A549 (cell line): ENCODE data around the gene HEXIM1. TPM values are rescaled to one million over a fixed set of nuclear protein-coding genes. Genes with fewer than 3 reads are reported as not detected.

Experiments
- ATAC-seq, 2 experiments: fragments of 200-7000 bp in 1 of 2; fragments of >200 bp in 1 of 2; cut with Nextera tagmentation in 1 of 2; cut with Tn5 transposase in 1 of 2; 3 replicates each; pipeline versions ENCODE4 v1.8.0 to v1.9.1; 2018 to 2020; ENCODE audit warnings: mild to moderate bottlenecking in 1 of 2, moderate library complexity in 1 of 2
- CTCF ChIA-PET: fragments of 300-600 bp; sonication (Branson Sonifier 250); formaldehyde crosslinking; extraction: SDS; loops from one replicate; lab custom pipeline; 2021; ENCODE audit warnings: antibody characterized with exemption, inconsistent platforms; lab: Yijun Ruan, JAX
- POLR2A ChIA-PET: fragments of 350-600 bp; formaldehyde crosslinking; extraction: SDS; loops from one replicate; lab custom pipeline; 2021; ENCODE audit warnings: antibody characterized with exemption, inconsistent platforms; lab: Yijun Ruan, JAX
- DNase-seq, 2 experiments: peaks; one replicate each; pipeline versions ENCODE4 v3.0.0 to v3.0.0-alpha.2; 2011 to 2016; ENCODE audit warnings: low read depth in 1 of 2, low spot score in 1 of 2
- FAIRE-seq: peaks from 2 replicates; lab custom pipeline; 2011; peaks lifted over from hg19 to GRCh38; lab: Jason Lieb, UNC
- H3K27ac ChIP-seq, 2 experiments: fragments of >200 bp; sonication (Bioruptor Twin); formaldehyde crosslinking; 3 replicates each; pipeline ENCODE4 v1.5.1; 2016 to 2017
- H3K4me1 ChIP-seq: fragments of >200 bp; sonication (Bioruptor Twin); formaldehyde crosslinking; 3 replicates; pipeline ENCODE4 v1.6.1; 2016
- H3K4me2 ChIP-seq: fragments of >200 bp; sonication (Bioruptor Twin); formaldehyde crosslinking; 3 replicates; pipeline ENCODE4 v1.6.1; 2016
- H3K4me3 ChIP-seq: fragments of >200 bp; sonication (Bioruptor Twin); formaldehyde crosslinking; 3 replicates; pipeline ENCODE4 v1.5.1; 2016
- H3K9me3 ChIP-seq: fragments of >200 bp; sonication (Bioruptor Twin); formaldehyde crosslinking; 3 replicates; pipeline ENCODE4 v1.6.1; 2016
- BHLHE40 ChIP-seq: IDR thresholded peaks from 2 replicates; pipeline ENCODE4 v1.6.1; 2012; ENCODE audit warnings: low read depth, low read length, inconsistent platforms
- CBX2 ChIP-seq: fragments of 200-600 bp; sonication (generic); IDR thresholded peaks from 2 replicates; pipeline ENCODE4 v1.6.1; 2016; ENCODE audit warnings: low read depth, mild to moderate bottlenecking, borderline replicate concordance
- CTCF ChIP-seq: fragments of >200 bp; sonication (Bioruptor Twin); formaldehyde crosslinking; IDR thresholded peaks from 3 replicates; pipeline ENCODE4 v1.5.1; 2016
- ESRRA ChIP-seq: fragments of 150-350 bp; IDR thresholded peaks from 2 replicates; pipeline ENCODE4 v1.6.1; 2014; ENCODE audit warnings: mild to moderate bottlenecking, low read length, borderline replicate concordance
- HOXA7 ChIP-seq: fragments of 250-450 bp; sonication (Bioruptor Pico); IDR thresholded peaks from 2 replicates; pipeline ENCODE4 v1.5.0; 2020; ENCODE audit warnings: mild to moderate bottlenecking, moderate library complexity
- HOXB13 ChIP-seq: fragments of 250-450 bp; sonication (Bioruptor Pico); IDR thresholded peaks from 2 replicates; pipeline ENCODE4 v1.5.0; 2020; ENCODE audit warnings: low read depth, mild to moderate bottlenecking, moderate library complexity
- HOXB5 ChIP-seq: fragments of 250-450 bp; sonication (Bioruptor Pico); IDR thresholded peaks from 2 replicates; pipeline ENCODE4 v1.5.0; 2020; ENCODE audit warnings: mild to moderate bottlenecking, moderate library complexity
- JUN ChIP-seq, 2 experiments: fragments of >200 bp; sonication (Bioruptor Twin); formaldehyde crosslinking; IDR thresholded peaks; 2 replicates in 1 of 2; 3 replicates in 1 of 2; pipeline ENCODE4 v1.6.1; 2016 to 2017
- KDM1A ChIP-seq: fragments of 200-600 bp; sonication (generic); IDR thresholded peaks from 2 replicates; pipeline ENCODE4 v1.6.1; 2016; ENCODE audit warnings: low read depth, mild to moderate bottlenecking
- MAFK ChIP-seq: fragments of 450-650 bp; IDR thresholded peaks from 2 replicates; pipeline ENCODE4 v1.6.1; 2014; ENCODE audit not compliant: partially characterized antibody
- MYC ChIP-seq: IDR thresholded peaks from 2 replicates; pipeline ENCODE4 v1.6.1; 2012; ENCODE audit warnings: mild to moderate bottlenecking, inconsistent platforms, low read length, improper control_type of control experiment, borderline replicate concordance
- POLR2A ChIP-seq: IDR thresholded peaks from 2 replicates; pipeline ENCODE4 v1.6.1; 2012; ENCODE audit warnings: mild to moderate bottlenecking, low read length
- POLR2AphosphoS2 ChIP-seq: conservative IDR thresholded peaks from 2 replicates; pipeline ENCODE4 v1.6.1; 2012; ENCODE audit warnings: low read length, improper control_type of control experiment, inconsistent platforms
- RAD21 ChIP-seq, 2 experiments: fragments of >200 bp in 1 of 2; sonication (Bioruptor Twin) in 1 of 2; formaldehyde crosslinking in 1 of 2; IDR thresholded peaks in 1 of 2; conservative IDR thresholded peaks in 1 of 2; 2 replicates in 1 of 2; 3 replicates in 1 of 2; pipeline ENCODE4 v1.6.1; 2012 to 2018; ENCODE audit warnings: inconsistent platforms in 1 of 2
- RARB ChIP-seq: fragments of 250-450 bp; sonication (Bioruptor Pico); IDR thresholded peaks from 2 replicates; pipeline ENCODE4 v1.8.0; 2021; ENCODE audit warnings: mild to moderate bottlenecking, moderate library complexity
- RCOR1 ChIP-seq: fragments of 150-350 bp; IDR thresholded peaks from 2 replicates; pipeline ENCODE4 v1.6.1; 2014; ENCODE audit warnings: antibody characterized with exemption, low read length, low read depth
- RFX5 ChIP-seq: fragments of 450-650 bp; IDR thresholded peaks from 2 replicates; pipeline ENCODE4 v1.7.1; 2014; ENCODE audit warnings: antibody characterized with exemption, mild to moderate bottlenecking, moderate library complexity
- ZC3H11A ChIP-seq: fragments of 450-650 bp; IDR thresholded peaks from 2 replicates; pipeline ENCODE4 v1.6.1; 2014; ENCODE audit warnings: antibody characterized with exemption, mild to moderate bottlenecking
- ZNF302 ChIP-seq: fragments of 250-450 bp; sonication (Bioruptor Pico); IDR thresholded peaks from 2 replicates; pipeline ENCODE4 v1.9.0; 2021; ENCODE audit warnings: inconsistent platforms, mild to moderate bottlenecking, moderate library complexity
- WGBS: methylation state at CpG from one replicate; pipeline ENCODE4 v1.1.6; 2017; ENCODE audit errors: missing lambda C conversion rate; 5-methylcytosine and 5-hydroxymethylcytosine counted together
- polyA plus RNA-seq, 4 experiments: library from polyadenylated mRNA; depleted of rRNA in 3 of 4; stranded (reverse); fragments of >200 nt; fragmentation: RNase III in 1 of 4; extraction: RNeasy Plus Mini Kit Qiagen cat#74134 plus additional on column Dnase treatment in 1 of 4; gene quantifications; 2 replicates in 3 of 4; 3 replicates in 1 of 4; pipeline ENCODE4 v1.2.3, GENCODE V29; 2011 to 2017
- TF ChIP-seq, protein P1 (sequence below): fragments of >200 bp; sonication (Bioruptor Twin); formaldehyde crosslinking; IDR thresholded peaks from 3 replicates; pipeline ENCODE4 v1.6.1; 2016
- TF ChIP-seq, protein P2 (sequence below): fragments of 250-450 bp; sonication (Bioruptor Pico); IDR thresholded peaks from 2 replicates; pipeline ENCODE4 v1.5.0; 2020; ENCODE audit warnings: low read depth, mild to moderate bottlenecking, moderate library complexity

The HEXIM1 gene
- polyA plus RNA-seq, 2 of the 4 experiments (the other 2 are of a cell fraction) = 54.0 to 143 TPM

DNA sequence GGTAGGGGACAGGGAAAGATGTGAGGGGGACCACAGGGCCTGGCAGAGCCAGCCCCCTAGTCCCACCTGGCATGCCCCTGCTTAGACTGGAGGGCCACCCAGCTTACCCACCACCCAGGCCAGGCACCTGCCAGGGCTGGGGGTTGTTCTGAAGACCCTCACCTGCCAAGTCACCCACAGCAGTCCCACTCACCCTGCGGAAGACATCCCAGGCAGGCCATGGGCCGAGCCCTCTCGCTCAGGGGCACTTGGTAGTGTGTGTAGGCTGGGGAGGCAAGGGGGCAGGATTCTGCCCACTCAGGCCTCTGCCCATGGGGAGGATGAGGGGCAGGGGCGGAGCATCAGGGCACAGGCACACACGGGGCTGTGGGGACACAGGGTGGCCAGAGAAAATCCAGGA is 19.9 kb upstream of the HEXIM1 start:
- WGBS = 50% methylated on average over 5 of the region's 5 CpGs
- TF ChIP-seq ZC3H11A (no peak), HOXB13 (peak; percentile 60; the same call in 1 of the 2 replicates), POLR2A (0 out of 2 replicates have a peak, but pooled peaks have one; percentile 2), POLR2AphosphoS2 (no peak), ZNF302 (0 out of 2 replicates have a peak, but pooled peaks have one; percentile 28), BHLHE40 (no peak), HOXB5 (0 out of 2 replicates have a peak, but pooled peaks have one; percentile 49)
- ChIA-PET CTCF (interaction anchor here (1.0 to 20.1 kb wide), 10 partner anchors 12 to 217 kb away, joined by 3 to 742 read pairs (median 105); partner anchors contain the start of genes HEXIM1 and HEXIM2), POLR2A (interaction anchor here (2.3 kb wide), 1 partner anchor 67 kb away, joined by 8 read pairs; the partner anchor contains the start of gene NMT1)
- no peak for ATAC-seq
- peak overlapping the region; percentile 90 for H3K4me2 ChIP-seq
- peak overlapping the region; percentile 95 to 99 for H3K27ac ChIP-seq
- peak overlapping the region; percentile 98; the same call in 2 of the 3 replicates for H3K4me3 ChIP-seq
- no peaks in the 10 kb centered on the region for H3K9me3 ChIP-seq
- FAIRE-seq = no peak
- peaks cover 77% of the 10 kb centered on the region for H3K4me1 ChIP-seq
- DNase-seq = no peak

- Histone ChIP-seq H3K27ac (peak overlapping the region; percentile 95 to 99), H3K4me3 (0 out of 3 replicates have a peak overlapping the region, but pooled peaks have one; percentile 98)
- CTCF ChIA-PET = interaction anchor here (0.7 to 20.1 kb wide), 12 partner anchors 12 to 218 kb away, joined by 3 to 742 read pairs (median 6); partner anchors contain the start of genes HEXIM1 and HEXIM2
- FAIRE-seq = no peak
- TF ChIP-seq RCOR1 (no peak), JUN (IDR thresholded peaks at IDR 0.05) (no peak), ZNF302 (no peak), KDM1A (no peak), CBX2 (no peak), HOXA7 (CRISPR knock-in tag) (no peak), RARB (CRISPR knock-in tag) (no peak), RAD21 (conservative IDR thresholded peaks at IDR 0.05 in 1 of 2, IDR thresholded peaks at IDR 0.05 in 1 of 2) (no peak), CTCF (no peak)
- TF ChIP-seq, protein P1, sequence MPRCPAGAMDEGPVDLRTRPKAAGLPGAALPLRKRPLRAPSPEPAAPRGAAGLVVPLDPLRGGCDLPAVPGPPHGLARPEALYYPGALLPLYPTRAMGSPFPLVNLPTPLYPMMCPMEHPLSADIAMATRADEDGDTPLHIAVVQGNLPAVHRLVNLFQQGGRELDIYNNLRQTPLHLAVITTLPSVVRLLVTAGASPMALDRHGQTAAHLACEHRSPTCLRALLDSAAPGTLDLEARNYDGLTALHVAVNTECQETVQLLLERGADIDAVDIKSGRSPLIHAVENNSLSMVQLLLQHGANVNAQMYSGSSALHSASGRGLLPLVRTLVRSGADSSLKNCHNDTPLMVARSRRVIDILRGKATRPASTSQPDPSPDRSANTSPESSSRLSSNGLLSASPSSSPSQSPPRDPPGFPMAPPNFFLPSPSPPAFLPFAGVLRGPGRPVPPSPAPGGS = no peak
- TF ChIP-seq, protein P2, sequence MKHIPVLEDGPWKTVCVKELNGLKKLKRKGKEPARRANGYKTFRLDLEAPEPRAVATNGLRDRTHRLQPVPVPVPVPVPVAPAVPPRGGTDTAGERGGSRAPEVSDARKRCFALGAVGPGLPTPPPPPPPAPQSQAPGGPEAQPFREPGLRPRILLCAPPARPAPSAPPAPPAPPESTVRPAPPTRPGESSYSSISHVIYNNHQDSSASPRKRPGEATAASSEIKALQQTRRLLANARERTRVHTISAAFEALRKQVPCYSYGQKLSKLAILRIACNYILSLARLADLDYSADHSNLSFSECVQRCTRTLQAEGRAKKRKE = no peak
- TF ChIP-seq, all 56 proteins: peak for 0
- no peaks in the 10 kb centered on the region for H3K9me3 ChIP-seq
- WGBS = 96% methylated on average over 2 of the region's 2 CpGs
- peaks cover 71% of the 10 kb centered on the region for H3K4me1 ChIP-seq
- DNase-seq (no peak), ATAC-seq (no peak)
- peak overlapping the region; percentile 90 for H3K4me2 ChIP-seq
- POLR2A ChIA-PET = no interaction called here
Measured at GRCh38 chr17:45128989-45129388, 19.3 kb upstream of the HEXIM1 start.

- Histone ChIP-seq H3K27ac (peak overlapping the region; percentile 95 to 99), H3K4me2 (peak overlapping the region; percentile 90)
Measured at GRCh38 chr17:45129426-45129939, 18.8 kb upstream of the HEXIM1 start.

More at GRCh38 chr17:45129426-45129939, 18.8 kb upstream of the HEXIM1 start:
- FAIRE-seq (no peak), ATAC-seq (no peak), DNase-seq (peak in 1 of 2 experiments; percentile 77)
- POLR2A ChIA-PET = interaction anchor here (1.0 kb wide), 1 partner anchor 17 kb away, joined by 4 read pairs; no protein-coding TSS in a partner anchor
- CTCF ChIA-PET = interaction anchor here (0.7 to 20.1 kb wide), 12 partner anchors 13 to 218 kb away, joined by 3 to 742 read pairs (median 6); partner anchors contain the start of genes HEXIM1 and HEXIM2
- no peak for TF ChIP-seq MYC
- TF ChIP-seq RFX5 = no peak
- TF ChIP-seq ESRRA = no peak
- TF ChIP-seq, protein P1 = no peak
- no peak for TF ChIP-seq BHLHE40
- TF ChIP-seq ZNF302 = 0 out of 2 replicates have a peak, but pooled peaks have one; percentile 52
- TF ChIP-seq HOXB13 = peak; percentile 48; the same call in 1 of the 2 replicates
- TF ChIP-seq HOXB5 = peak; percentile 59; the same call in 1 of the 2 replicates
- 0 out of 5 replicates have a peak, but pooled peaks of 1 of the 2 experiments have one; percentile 27 for TF ChIP-seq JUN (IDR thresholded peaks at IDR 0.05)
- peak; percentile 57 for TF ChIP-seq MAFK
- H3K9me3 ChIP-seq = no peaks in the 10 kb centered on the region
- peaks cover 66% of the 10 kb centered on the region for H3K4me1 ChIP-seq
- peak overlapping the region; percentile 98; the same call in 2 of the 3 replicates for H3K4me3 ChIP-seq
- WGBS = 48% methylated on average over 10 of the region's 10 CpGs
